ENCODE results near the gene TRMU.

Gene TRMU, protein sequence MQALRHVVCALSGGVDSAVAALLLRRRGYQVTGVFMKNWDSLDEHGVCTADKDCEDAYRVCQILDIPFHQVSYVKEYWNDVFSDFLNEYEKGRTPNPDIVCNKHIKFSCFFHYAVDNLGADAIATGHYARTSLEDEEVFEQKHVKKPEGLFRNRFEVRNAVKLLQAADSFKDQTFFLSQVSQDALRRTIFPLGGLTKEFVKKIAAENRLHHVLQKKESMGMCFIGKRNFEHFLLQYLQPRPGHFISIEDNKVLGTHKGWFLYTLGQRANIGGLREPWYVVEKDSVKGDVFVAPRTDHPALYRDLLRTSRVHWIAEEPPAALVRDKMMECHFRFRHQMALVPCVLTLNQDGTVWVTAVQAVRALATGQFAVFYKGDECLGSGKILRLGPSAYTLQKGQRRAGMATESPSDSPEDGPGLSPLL

DNA sequence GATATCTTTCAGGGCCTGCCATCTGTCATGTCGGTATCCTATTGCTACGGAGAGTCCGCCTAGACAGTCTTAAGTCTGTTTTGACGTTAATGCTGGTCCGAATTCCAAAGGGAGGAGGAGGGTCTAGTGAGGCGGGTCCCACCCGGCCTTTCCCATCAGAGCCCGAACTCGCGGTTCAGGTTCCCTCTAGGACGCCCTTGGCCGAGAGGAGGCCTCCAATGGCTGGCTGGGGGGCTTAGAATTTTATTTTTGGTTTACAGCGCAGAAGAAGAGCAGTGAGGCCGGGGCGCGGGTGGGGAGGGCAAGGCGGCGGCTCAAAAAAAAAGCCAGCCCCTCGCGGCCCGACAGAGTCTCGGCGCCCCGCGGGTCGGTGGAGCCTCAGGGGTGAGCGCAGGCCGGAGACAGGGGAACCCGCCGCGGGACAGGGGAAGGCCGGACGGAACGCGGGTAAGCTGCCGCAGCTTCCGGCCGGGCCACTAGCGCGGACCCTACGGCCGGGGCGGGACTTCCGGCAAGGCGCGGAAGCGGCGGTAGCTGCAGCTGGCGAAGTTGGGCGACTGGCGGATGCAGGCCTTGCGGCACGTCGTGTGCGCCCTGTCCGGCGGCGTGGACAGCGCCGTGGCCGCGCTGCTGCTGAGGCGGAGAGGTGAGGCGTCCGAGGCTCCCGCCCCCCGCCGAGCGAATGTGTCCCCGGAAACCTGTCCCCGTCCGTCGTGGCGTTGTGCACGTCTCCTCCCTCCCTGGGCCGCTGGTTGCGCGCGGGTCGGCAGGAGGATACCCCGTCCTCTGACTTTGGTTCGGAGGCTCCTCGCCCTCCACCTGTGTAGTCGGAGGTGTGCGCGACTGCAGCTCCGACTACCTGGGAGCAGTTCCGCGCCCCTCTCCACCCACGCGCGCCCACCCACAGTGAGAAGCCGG is at the start of gene TRMU:
TRMU (plus strand) TSS at position 514 of the 918 bp plus-strand sequence; CDS start at position 565, 51 bp downstream.
- peak; percentile 76 for DNase-seq

DNA sequence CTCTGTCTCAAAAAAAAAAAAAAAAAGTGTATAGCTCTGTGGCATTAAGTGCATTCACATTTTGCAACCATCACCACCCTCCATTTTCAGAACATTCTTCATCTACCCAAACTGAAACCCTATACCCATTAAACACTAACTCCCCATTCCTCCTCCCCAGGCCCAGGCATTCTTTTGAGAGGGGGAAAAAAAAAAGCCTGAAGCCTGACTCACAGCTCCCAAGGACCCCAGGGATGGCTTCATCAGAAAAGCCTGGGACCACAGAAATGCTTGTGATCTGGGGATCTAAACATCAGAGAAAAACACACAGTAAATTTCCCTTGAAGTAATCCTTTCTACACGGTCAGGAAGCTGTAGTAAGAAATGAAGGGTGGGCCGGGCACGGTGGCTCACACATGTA is 49.5 kb upstream of the TRMU start:
- DNase-seq = no peak

DNA sequence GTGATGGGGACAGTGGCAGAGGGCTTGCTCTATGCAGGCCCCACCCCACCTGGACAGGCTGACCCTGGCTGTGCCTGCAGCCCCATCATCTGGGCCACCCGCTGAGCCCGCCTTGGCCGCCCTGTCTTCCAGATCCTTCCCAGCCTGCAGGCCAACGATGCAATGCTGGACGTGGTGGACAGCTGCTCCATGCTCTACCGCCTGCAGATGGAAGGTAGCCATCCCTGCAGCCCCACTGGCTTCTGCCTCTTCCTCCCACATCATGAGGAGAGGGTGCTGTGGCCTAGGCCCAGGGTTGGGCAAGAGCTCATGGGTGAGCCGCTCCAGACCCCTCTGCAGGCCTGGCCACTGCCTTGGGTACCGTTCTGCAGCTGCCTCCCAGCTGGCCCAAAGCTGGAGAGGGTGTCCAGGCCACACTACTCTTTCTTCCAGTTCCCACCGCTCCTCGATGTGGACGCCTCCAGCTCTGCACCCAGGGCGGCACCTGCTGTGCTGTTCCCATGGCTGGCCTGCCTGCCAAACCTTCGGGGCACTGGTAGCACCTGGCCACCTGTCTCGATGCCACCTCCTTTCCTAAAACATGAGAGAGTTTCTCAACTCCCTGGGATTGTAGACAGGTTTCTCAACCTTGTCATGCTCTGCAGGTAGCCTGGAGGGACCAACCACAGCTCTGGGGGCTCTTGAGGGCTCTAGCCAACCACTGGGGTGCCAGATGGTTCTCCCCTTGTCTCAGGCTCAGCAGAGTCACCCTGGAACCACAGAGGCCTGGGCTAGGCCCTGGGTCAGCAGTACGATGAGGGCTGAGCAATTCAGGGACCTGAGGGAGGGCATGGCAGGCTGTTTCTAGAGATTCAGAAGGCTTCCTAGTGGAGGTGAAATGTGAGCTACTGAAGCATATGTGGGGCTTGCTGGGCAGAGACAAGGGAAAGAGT is 48.3 kb upstream of the TRMU start:
- no peak for DNase-seq

DNA sequence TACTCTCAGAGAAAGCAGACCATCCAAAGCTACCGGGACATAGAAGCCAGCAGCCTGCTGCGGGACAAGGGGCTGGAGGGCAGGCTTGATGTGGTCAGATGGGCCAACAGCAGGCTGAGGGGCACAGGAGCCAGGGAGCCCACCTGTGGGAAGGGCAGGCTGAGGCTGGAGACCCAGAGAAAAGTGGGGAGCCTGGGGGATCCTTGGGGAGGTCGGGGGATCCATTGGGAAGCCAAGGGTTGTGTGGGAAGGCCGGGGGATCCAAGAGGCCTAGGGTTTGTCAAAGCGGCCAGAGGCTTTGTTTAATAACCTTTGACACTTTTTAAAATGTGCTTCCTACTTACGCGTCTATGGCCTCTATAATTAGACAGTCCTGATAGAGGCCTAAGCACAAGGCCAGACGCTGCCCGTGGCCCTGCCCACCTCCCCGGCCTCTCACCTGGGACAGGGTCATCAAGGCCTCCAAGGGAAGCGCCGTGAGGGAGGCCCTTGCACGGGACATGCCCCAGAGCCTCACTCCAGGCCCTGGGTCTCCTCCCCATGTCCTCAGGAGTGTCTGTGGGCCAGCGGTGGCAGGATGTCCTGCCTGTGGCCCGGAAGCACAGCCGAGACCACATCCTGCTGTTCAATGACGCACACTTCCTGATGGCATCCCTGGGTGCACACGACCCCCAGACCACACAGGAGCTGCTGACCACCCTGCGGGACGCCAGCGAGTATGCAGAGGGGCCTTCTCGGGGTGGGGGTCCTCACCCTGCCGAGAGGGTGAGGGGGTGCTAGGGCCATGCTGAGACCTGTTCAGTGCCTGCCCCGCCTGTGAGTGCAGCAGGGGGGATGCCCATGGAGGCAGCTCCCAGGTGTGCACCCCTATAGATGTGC is 47.4 kb upstream of the TRMU start:
- no peak for DNase-seq

DNA sequence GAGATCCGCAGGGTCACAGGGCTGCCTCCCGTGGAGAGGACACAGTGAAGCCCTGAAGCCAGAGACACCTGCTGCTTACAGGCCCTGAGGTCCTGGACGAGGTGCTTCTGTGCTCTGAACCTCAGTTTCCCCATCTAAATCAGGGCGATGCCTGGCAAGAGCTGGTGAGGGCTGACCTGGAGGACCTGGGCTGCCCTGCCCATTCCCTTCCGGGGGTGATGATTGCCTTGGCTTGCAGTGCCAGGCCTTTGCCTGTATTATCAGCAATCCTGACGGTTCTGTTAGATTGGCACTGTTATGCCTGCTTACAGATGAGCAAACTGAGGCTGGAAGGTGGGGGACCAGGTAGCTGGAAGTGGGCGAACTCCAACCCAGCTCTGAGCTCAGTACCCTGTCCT is 46.7 kb upstream of the TRMU start:
- DNase-seq = no peak

DNA sequence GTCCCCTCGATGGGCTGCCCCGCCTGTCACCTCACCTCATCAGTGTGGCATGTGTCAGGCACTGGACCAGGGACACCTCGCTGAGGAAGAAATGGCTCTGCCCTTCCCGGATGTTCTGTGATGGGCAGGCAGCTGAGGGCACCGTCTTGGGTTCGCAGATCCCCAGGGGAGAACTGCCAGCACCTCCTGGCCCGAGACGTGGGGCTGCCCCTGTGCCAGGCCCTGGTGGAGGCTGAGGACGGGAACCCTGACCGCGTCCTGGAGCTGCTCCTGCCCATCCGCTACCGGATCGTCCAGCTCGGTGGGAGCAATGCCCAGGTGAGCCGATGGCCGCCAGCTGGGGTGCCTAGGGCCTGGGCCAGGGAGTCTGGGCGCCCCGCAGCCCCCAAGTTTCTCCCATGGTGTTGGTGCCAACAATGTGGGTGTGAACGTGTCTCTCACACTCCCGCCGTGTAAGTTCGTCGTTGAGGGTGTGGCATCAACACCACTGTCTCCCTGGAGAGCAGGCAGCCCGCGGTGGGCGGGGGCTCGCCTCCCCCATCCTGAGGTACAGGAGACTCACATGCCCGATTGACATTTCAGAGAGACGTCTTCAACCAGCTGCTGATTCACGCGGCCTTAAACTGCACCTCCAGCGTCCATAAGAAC is 46.1 kb upstream of the TRMU start:
- DNase-seq = no peak

DNA sequence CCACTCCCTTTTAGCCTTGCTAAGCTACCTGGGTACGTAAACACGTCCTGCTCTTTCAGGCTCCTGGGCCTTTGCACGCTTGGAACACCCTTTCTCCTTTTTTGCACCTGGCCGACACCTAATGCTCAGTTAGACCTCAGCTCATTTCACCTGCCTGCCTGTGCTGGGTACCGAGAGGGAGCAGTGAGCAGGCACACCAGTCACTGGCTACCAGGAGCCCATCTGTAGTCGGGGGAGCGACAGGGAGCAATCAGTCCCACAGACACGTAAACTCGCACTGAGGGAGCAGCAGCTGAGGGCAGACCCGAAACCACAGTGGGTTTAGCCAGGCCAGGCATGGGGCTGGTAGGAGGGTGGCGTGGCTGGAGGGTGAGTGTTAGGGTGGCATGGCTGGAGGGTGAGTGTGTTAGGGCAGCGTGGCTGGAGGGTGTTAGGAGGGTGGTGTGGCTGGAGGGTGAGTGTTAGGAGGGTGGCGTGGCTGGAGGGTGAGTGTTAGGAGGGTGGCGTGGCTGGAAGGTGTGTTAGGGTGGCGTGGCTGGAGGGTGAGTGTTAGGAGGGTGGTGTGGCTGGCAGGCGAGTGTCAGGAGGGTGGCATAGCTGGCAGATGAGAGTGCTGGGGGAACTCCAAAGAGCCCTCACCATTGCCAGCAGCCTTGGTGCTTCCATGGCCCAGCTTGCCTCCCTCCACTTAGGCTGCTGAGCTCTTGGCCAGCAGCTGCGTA is 45.2 kb upstream of the TRMU start:
- DNase-seq = no peak

DNA sequence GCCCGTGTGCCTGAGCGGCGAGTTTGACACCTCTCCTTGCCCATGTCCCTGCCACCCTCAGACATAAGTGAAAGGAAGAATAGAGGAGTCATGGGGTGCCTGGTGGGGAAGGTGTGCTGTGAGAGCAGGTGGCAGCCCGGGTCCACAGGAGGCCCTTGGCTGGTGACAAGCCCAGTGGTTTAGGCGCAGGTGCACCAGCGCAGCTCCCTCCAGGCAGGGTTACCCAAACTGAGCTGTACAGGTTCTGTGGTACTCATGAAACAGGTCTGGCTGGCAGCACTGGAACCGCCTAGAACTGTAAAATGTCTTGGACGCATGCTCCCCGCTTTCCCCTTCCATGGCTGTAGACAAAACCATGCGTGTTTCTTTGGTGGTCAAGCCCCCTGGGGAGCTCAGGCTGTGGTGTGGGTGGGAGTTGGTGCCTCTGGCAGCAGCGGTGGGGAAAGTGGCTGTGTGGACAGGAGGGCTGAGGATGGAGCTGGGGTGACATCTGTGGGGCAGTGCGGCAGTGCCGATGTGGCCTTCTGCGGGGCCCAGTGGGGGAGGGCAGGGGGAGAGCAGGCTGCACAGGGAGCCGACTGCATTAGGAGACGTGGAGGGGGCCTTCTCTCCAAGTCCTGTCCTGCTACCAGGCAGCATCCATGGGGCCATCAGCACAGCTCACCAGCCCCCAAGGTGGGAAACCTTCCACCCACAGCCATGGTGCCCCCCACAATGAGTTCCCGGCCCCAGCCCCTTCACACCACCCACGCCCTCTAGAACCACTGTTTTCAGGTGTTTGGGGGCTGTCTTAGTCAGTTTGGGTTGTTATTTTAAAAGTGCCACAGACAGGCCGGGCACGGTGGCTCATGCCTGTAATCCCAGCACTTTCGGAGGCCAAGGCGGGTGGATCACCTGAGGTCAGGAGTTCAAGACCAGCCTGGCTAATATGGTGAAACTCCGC is 44.4 kb upstream of the TRMU start:
- no peak for DNase-seq

DNA sequence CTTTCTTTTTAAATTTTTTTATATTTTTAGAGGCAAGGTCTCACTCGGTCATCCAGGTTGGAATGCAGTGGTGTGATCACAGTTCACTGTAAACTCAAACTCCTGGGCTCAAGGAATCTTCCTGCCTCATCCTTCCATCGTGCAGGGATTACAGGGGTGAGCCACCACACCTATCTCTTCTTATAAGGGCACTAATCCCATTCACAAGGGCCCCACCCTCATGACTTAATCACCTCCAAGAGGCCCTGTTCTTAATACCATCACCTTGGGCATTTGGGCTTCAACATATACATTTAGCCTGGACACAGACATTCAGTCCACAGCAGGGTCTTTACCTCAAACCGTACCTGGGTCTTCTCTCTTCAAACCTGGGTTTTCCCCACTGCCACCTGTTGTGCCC is 43.3 kb upstream of the TRMU start:
- no peak for DNase-seq

DNA sequence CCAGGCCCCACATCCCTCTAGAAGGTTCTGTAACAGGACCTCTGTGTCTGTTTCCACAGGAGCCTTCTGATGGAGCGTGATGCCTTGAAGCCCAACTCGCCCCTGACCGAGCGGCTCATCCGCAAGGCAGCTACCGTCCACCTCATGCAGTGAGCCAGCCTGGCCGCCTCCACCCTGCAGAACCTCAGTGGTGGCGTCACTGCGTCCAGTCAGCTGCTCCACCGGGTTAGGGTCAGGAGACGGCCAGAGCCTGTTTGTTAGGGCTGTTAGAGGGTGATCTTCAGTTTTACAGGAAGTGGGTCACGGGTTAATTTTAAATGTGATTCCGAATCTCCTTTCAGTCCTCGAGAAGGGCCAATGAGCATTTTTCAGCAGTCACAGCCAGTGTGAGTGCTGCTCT is 42.8 kb upstream of the TRMU start:
- no peak for DNase-seq

DNA sequence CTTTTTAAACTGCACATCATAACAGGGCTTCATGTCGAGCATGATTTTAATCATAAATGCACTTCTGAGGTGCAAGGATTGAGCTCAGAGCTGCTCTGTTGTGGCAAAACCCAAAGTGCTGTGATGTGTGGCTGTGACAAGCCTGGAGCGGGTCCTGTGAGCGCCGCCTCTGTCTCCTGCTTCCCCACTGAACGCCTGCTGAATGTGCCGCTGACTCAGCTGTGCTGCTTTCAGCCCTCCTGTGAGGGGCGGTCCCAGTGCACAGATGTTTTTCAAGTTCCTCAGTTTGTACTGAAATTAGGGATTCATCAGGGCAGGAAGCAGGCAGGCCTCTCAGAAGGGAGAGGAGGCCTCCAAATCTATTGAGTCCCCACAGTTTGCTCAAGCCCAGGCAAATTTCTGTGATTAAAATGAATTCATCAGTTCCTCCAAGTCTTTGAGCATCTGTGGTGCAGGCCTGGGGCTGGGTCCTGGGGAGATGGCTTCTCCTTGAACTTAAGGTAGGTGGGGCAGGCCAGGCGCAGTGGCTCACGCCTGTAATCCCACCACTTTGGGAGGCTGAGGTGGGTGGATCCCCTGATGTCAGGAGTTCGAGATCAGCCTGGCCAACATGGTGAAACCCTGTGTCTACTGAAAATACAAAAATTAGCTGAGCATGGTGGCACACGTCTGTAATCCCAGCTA is 41.8 kb upstream of the TRMU start:
- no peak for DNase-seq

DNA sequence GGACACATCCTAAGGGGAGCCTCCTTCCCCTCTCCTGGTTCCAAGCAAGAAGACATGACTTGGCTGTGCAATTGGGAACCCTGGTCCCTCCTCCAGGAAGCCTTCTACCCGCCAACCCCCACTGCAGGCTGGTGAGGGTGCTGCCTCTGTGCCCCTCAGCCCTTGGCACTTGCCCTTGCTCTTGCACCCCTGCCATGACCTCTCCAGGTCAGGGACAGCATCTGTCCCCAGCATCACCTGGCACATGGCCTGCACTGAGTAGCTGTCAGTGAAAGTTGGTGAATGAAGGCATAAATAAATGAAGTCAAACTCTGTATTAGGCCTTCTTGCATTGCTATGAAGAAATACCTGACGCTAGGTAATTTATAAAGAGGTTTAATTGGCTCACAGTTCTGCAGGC is 40.7 kb upstream of the TRMU start:
- DNase-seq = no peak

DNA sequence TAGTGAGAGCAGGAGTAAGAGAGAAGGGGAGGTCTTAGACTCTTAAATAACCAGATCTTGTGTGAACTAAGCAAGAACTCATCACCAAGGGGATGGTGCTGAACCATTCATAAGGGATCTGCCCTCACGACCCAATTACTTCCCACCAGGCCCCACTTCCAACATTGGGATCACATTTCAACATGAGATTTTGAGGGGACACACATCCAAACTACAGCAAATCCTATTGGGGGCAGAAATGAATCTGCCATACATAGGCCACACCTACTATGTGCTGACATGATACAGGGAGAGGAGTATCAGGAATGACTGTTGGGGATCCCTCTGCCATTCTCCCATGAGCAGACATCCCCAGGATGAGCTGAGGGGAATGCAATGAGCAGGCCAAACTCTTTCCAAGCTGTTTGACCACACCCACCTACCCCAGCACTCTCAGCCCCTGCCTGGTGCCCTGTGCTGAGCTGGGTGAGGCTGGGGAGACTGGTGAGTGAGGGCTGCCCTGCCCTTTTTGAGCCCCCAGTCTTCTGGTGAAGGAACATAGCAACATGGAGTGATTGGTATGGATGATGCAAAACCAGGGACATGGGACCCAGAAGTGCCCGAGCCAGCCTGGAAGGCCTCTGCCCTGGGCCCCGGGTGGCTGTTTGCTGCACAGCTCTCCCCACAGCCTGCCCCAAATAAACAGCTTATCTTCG is 40.1 kb upstream of the TRMU start:
- no peak for DNase-seq

DNA sequence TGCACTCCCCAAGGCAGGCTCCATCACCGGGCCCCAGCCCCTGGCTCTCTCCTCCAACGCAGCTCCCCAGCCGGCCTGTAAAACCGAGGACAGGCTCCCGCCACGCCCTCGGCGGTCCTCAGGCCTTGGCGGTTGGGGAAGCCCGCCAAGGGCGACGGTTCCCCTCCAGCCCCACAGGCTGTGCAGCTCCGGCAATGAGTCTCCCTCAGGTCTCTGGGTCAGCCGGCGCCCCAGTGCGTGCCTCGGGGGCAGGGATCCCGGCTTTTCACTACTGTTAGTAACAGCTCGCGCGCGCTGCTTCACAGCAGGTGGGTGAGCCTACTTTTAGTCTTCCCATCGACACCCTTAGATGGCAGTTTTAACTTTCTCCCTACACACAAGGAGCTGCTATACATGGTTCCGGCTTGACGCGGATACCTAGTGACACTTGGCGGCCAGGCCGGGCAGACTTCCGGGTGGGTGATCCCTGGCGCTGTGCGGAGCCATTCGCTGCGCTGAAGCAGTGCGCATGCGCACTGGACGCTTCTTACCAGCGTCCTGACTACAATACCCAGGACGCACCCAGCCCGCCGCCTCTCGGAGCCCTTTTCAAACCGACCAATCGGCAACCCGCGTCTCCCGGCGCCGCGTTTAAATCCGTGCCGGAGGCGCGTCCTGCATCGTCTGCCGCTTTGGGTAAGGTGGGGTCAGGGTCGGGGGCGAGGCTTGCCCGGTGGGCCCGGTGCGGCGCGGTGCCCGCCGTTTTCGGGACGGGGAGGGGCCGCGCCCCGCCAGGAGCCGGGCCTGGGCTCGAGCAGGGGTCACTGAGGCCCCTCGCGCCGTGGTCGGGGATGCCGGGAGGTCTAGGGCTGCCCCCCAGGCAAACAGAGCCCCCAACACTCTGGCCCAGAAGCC is 39.0 kb upstream of the TRMU start, which contains the start of gene GTSE1:
GTSE1 (plus strand) TSS at position 614 of the 894 bp plus-strand sequence. CDS start 531 bp downstream, outside the sequence.
- DNase-seq = peak; percentile 97

DNA sequence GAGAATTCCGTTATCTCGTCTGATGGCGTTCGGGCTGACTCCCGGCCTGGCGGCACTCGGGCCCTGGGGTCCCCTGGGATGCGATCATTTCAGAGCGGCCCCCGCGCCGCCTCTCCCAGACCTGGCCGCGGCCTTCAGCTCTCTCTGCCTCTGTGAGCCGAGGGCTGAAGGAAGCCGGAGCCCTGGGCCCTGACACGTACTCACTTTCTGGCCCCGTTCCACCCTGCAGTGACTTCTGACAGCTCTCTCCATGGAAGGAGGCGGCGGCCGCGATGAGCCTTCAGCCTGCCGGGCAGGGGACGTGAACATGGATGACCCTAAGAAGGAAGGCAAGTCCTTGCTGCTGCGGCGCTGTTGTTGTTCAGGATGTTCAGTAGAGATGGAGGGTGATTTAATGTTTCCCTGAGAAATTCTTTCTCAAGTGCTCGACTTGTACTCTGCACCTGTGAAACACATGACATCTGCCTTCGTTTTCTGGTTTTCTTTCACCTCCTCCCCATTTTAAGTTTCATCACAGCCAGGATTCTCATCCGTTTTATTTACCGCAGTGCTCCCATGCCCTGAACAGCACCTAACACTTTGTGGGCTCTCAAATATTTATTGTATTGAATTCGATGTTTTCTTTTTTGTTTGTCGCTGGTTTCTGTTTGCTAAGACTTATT is 38.2 kb upstream of the TRMU start:
- no peak for DNase-seq

DNA sequence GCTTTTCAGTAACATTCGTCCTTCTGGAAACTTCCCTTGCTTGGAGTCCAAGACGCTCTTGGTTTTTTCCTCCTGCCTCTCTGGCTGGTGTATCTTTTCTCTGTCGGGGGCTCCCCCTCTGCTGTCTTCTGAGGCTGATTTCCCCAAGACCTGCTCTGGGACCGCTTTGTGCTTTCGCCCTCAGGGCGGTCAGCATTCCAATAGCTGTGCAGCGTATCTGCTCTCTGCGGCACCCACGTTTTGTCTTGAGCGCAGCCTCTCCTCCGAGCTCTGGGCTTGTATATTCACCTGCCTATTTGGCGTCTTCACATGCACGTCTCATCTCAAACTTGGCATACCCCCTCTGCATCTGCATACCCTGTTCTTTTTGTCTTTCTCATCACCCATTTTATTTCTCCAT is 36.4 kb upstream of the TRMU start:
- no peak for DNase-seq
